ENCODE results near the gene TMEM63A. TPM values are rescaled to one million over a fixed set of nuclear protein-coding genes. Genes with fewer than 3 reads are reported as not detected.

The TMEM63A gene
- total and polyA plus RNA-seq, 2 of the 13 experiments (the other 11 are each of a cell fraction or from before 2014, with no cell fraction given) = 23.9 to 53.3 TPM

DNA sequence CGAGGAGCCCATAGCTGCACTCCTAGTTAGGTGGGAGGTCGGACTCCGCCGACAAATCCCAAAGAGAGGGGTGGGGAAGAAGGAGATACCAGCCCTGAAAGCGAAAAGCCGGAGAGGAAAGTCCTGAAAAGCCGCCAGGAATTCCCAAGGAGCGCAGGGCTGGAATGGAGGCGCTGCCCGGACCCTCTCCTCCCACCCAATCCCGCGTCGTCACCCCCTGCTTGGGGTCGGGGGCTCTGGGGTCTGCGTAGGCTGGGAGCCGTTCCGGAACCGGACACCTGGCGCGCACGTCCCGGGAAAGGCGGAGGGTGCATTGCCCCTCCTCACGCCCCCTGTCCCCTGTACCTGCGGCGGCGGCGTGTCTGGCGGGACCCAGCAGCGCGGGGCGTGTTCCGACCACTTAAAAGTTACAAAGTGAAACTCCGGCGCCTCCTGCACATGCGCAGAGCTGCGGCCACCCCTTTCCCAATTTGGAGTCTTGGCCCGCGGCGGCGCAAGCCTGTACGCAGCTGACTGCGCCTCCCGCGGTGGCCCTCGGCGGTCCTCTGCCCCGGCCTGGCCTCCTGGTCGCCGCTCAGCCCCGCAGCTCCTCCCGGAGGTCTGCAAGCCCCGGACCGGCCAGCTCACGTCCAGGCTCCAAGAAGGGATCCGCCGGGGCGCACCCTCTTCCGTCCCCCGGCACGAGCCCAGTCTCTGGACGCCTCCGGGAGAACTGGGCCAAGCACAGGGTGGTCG, at the start of gene TMEM63A (continued):
- TF ChIP-seq ZNF20 (CRISPR knock-in tag; IDR thresholded peaks at IDR 0.05) (peak; percentile 60; the same call in 1 of the 2 replicates), NKX3-1 (CRISPR knock-in tag; IDR thresholded peaks at IDR 0.05) (no peak; the same call in 1 of the 2 replicates), ZNF337 (CRISPR knock-in tag; IDR thresholded peaks at IDR 0.05; ENCODE audit: borderline replicate concordance, low read depth) (0 out of 2 replicates have a peak, but pooled peaks have one; percentile 49), RFX5 (IDR thresholded peaks at IDR 0.05; ENCODE audit: low read depth, low read length) (no peak), U2AF2 (IDR thresholded peaks at IDR 0.05; ENCODE audit: low read depth, low read length) (no peak), SAP130 (CRISPR knock-in tag; IDR thresholded peaks at IDR 0.05; ENCODE audit: low read depth) (peak; percentile 78), ZNF34 (CRISPR knock-in tag; IDR thresholded peaks at IDR 0.05; ENCODE audit: borderline replicate concordance) (peak; percentile 82; the same call in 1 of the 2 replicates), ZNF570 (CRISPR knock-in tag; IDR thresholded peaks at IDR 0.05; ENCODE audit: borderline replicate concordance) (no peak), HMG20B (CRISPR knock-in tag; conservative IDR thresholded peaks at IDR 0.05) (no peak), ZNF30 (CRISPR knock-in tag; IDR thresholded peaks at IDR 0.05) (no peak), SP2 (CRISPR knock-in tag; IDR thresholded peaks at IDR 0.05) (no peak), SRSF4 (IDR thresholded peaks at IDR 0.05; ENCODE audit: low read depth, low read length, poor library complexity, severe bottlenecking) (no peak), NCOA5 (CRISPR knock-in tag; IDR thresholded peaks at IDR 0.05) (no peak), DR1 (CRISPR knock-in tag; IDR thresholded peaks at IDR 0.05) (peak; percentile 82), ZNF343 (CRISPR knock-in tag; IDR thresholded peaks at IDR 0.05) (peak; percentile 86), ZSCAN30 (CRISPR knock-in tag; IDR thresholded peaks at IDR 0.05) (no peak), ZNF563 (CRISPR knock-in tag; IDR thresholded peaks at IDR 0.05) (0 out of 2 replicates have a peak, but pooled peaks have one; percentile 11), NR1H2 (CRISPR knock-in tag; IDR thresholded peaks at IDR 0.05; ENCODE audit: borderline replicate concordance, low read depth) (no peak)
- TF ChIP-seq, protein P1, sequence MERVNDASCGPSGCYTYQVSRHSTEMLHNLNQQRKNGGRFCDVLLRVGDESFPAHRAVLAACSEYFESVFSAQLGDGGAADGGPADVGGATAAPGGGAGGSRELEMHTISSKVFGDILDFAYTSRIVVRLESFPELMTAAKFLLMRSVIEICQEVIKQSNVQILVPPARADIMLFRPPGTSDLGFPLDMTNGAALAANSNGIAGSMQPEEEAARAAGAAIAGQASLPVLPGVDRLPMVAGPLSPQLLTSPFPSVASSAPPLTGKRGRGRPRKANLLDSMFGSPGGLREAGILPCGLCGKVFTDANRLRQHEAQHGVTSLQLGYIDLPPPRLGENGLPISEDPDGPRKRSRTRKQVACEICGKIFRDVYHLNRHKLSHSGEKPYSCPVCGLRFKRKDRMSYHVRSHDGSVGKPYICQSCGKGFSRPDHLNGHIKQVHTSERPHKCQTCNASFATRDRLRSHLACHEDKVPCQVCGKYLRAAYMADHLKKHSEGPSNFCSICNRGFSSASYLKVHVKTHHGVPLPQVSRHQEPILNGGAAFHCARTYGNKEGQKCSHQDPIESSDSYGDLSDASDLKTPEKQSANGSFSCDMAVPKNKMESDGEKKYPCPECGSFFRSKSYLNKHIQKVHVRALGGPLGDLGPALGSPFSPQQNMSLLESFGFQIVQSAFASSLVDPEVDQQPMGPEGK (CRISPR knock-in tag; IDR thresholded peaks at IDR 0.05) = peak; percentile 41
- TF ChIP-seq, protein P2, sequence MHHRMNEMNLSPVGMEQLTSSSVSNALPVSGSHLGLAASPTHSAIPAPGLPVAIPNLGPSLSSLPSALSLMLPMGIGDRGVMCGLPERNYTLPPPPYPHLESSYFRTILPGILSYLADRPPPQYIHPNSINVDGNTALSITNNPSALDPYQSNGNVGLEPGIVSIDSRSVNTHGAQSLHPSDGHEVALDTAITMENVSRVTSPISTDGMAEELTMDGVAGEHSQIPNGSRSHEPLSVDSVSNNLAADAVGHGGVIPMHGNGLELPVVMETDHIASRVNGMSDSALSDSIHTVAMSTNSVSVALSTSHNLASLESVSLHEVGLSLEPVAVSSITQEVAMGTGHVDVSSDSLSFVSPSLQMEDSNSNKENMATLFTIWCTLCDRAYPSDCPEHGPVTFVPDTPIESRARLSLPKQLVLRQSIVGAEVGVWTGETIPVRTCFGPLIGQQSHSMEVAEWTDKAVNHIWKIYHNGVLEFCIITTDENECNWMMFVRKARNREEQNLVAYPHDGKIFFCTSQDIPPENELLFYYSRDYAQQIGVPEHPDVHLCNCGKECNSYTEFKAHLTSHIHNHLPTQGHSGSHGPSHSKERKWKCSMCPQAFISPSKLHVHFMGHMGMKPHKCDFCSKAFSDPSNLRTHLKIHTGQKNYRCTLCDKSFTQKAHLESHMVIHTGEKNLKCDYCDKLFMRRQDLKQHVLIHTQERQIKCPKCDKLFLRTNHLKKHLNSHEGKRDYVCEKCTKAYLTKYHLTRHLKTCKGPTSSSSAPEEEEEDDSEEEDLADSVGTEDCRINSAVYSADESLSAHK (CRISPR knock-in tag; IDR thresholded peaks at IDR 0.05; ENCODE audit: borderline replicate concordance) = no peak
- TF ChIP-seq, protein P3, sequence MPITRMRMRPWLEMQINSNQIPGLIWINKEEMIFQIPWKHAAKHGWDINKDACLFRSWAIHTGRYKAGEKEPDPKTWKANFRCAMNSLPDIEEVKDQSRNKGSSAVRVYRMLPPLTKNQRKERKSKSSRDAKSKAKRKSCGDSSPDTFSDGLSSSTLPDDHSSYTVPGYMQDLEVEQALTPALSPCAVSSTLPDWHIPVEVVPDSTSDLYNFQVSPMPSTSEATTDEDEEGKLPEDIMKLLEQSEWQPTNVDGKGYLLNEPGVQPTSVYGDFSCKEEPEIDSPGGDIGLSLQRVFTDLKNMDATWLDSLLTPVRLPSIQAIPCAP (CRISPR knock-in tag; IDR thresholded peaks at IDR 0.05; ENCODE audit: low read depth) = peak; percentile 59; the same call in 1 of the 2 replicates
- TF ChIP-seq, protein P4, sequence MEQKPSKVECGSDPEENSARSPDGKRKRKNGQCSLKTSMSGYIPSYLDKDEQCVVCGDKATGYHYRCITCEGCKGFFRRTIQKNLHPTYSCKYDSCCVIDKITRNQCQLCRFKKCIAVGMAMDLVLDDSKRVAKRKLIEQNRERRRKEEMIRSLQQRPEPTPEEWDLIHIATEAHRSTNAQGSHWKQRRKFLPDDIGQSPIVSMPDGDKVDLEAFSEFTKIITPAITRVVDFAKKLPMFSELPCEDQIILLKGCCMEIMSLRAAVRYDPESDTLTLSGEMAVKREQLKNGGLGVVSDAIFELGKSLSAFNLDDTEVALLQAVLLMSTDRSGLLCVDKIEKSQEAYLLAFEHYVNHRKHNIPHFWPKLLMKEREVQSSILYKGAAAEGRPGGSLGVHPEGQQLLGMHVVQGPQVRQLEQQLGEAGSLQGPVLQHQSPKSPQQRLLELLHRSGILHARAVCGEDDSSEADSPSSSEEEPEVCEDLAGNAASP (CRISPR knock-in tag; IDR thresholded peaks at IDR 0.05; ENCODE audit: borderline replicate concordance) = no peak
- TF ChIP-seq, protein P5, sequence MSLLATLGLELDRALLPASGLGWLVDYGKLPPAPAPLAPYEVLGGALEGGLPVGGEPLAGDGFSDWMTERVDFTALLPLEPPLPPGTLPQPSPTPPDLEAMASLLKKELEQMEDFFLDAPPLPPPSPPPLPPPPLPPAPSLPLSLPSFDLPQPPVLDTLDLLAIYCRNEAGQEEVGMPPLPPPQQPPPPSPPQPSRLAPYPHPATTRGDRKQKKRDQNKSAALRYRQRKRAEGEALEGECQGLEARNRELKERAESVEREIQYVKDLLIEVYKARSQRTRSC (CRISPR knock-in tag; IDR thresholded peaks at IDR 0.05; ENCODE audit: low read depth) = no peak

Measured in HepG2 (cell line).